Measurements from ENCODE around the gene TESK2.

TESK2 gene

GRCh38 chr1:45299296-45299695, 191.7 kb downstream of the TESK2 start:
- no peak for DNase-seq

- DNase-seq = no peak
These were observed 193.2 kb downstream of the TESK2 start for GRCh38 chr1:45297666-45298356.
